HepG2 (cell line): ENCODE data around the gene NFATC3. TPM values are rescaled to one million over a fixed set of nuclear protein-coding genes. Genes with fewer than 3 reads are reported as not detected.
A peak's percentile ranks its signal among the peaks of the same experiment; 100 is the strongest.

Source experiments
- ARNT ChIP-seq: fragments of 450-650 bp; IDR thresholded peaks from 2 replicates; pipeline ENCODE4 v1.6.1; 2017
- FOXK1 ChIP-seq: sonication (generic); formaldehyde crosslinking; IDR thresholded peaks from 2 replicates; pipeline ENCODE4 v1.4.0; 2020; ENCODE audit warnings: low read depth, missing genetic modification reagents, borderline replicate concordance
- KAT8 ChIP-seq: IDR thresholded peaks from 2 replicates; pipeline ENCODE4 v1.6.1; 2016; ENCODE audit warnings: missing genetic modification reagents, missing compliant biosample characterization
- NR1H2 ChIP-seq: sonication (generic); formaldehyde crosslinking; IDR thresholded peaks from 2 replicates; pipeline ENCODE4 v1.8.1; 2022; ENCODE audit warnings: low read depth, missing genetic modification reagents, borderline replicate concordance
- RBAK ChIP-seq: sonication (generic); formaldehyde crosslinking; IDR thresholded peaks from 2 replicates; pipeline ENCODE4 v1.5.1; 2020; ENCODE audit warnings: mild to moderate bottlenecking, missing genetic modification reagents
- RBM22 ChIP-seq: fragments of 200-400 bp; formaldehyde crosslinking; optimal IDR thresholded peaks from 2 replicates; pipeline ENCODE3; 2017; ENCODE audit warnings: mild to moderate bottlenecking, low read length, moderate library complexity
- ZNF251 ChIP-seq: sonication (generic); formaldehyde crosslinking; IDR thresholded peaks from 2 replicates; pipeline ENCODE4 v1.9.0; 2021; ENCODE audit warnings: mild to moderate bottlenecking, missing genetic modification reagents
- ZNF550 ChIP-seq: sonication (generic); formaldehyde crosslinking; IDR thresholded peaks from 2 replicates; pipeline ENCODE4 v1.4.0; 2020; ENCODE audit warnings: mild to moderate bottlenecking, missing genetic modification reagents, borderline replicate concordance
- ZNF564 ChIP-seq: sonication (generic); formaldehyde crosslinking; IDR thresholded peaks from 2 replicates; pipeline ENCODE4 v1.8.1; 2023; ENCODE audit warnings: mild to moderate bottlenecking, missing genetic modification reagents
- ZNF775 ChIP-seq: sonication (generic); formaldehyde crosslinking; IDR thresholded peaks from 2 replicates; pipeline ENCODE4 v1.4.0; 2020; ENCODE audit warnings: missing genetic modification reagents, mild to moderate bottlenecking, moderate library complexity, borderline replicate concordance
- polyA plus RNA-seq, 8 experiments: library from polyadenylated mRNA; depleted of rRNA in 3 of 8; stranded (reverse) in 7 of 8; unstranded in 1 of 8; fragments of >200 nt; fragmentation: Illumina TruSeq in 4 of 8; extraction: Trizol in 4 of 8; gene quantifications; 2 replicates each; pipeline versions ENCODE4 v1.2.1 to v1.2.3, GENCODE V29; 2011 to 2016; ENCODE audit warnings: low read depth in 4 of 8, missing spikeins in 1 of 8, mixed read lengths in 1 of 8; ENCODE audit not compliant: insufficient read depth in 1 of 8
- total RNA-seq, 5 experiments: library from RNA; depleted of rRNA; stranded (reverse); fragments of >200 nt; fragmentation: Illumina TruSeq; extraction: Trizol; gene quantifications; 2 replicates each; pipeline ENCODE4 v1.2.3, GENCODE V29; 2016; ENCODE audit warnings: low read depth in 1 of 5
- TF ChIP-seq, protein P1 (sequence below): sonication (generic); formaldehyde crosslinking; IDR thresholded peaks from 2 replicates; pipeline ENCODE4 v1.4.0; 2020; ENCODE audit warnings: mild to moderate bottlenecking, missing genetic modification reagents, borderline replicate concordance
- TF ChIP-seq, protein P2 (sequence below): sonication (generic); formaldehyde crosslinking; IDR thresholded peaks from 2 replicates; pipeline ENCODE4 v1.4.0; 2020; ENCODE audit warnings: missing genetic modification reagents, low read depth, mild to moderate bottlenecking, borderline replicate concordance
- TF ChIP-seq, protein P3 (sequence below): sonication (generic); formaldehyde crosslinking; IDR thresholded peaks from 2 replicates; pipeline ENCODE4 v1.4.0; 2020; ENCODE audit warnings: missing genetic modification reagents, borderline replicate concordance

The NFATC3 gene
- total and polyA plus RNA-seq, 2 of the 13 experiments (the other 11 are each of a cell fraction or from before 2014, with no cell fraction given): 52.6 to 62.7 TPM

DNA sequence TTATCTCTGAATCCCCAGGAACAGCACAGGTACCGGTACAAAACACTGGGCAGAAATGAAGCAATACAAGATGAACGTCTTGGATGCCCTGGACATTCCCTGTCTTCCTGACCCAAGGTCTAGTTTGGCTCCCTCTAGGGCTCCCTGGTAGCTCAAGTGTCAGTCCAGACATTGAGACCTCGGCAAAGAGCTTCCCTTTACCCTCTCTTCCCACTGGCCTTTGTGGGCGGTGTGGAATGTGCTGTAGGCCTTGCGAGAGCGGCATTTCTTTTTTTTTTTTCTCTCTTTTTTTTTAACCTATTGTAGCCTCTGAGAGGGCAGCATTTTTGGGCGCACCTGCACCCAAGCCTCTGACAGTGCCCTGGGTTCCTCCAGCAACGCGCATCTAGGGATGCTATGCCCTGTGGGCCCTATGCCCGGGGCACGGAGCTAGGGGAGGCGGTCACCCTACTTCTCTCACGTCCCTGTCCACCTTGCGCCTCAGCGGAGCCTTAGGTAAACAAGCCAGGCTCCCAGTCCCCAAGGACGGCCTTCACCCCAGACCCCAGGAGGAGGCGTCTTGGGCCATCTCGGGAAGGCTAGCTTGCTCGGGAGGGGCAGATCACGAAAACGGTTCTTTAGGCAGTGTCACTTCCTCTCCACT is 1.2 kb upstream of the NFATC3 start (continued):
- TF ChIP-seq, protein P1, sequence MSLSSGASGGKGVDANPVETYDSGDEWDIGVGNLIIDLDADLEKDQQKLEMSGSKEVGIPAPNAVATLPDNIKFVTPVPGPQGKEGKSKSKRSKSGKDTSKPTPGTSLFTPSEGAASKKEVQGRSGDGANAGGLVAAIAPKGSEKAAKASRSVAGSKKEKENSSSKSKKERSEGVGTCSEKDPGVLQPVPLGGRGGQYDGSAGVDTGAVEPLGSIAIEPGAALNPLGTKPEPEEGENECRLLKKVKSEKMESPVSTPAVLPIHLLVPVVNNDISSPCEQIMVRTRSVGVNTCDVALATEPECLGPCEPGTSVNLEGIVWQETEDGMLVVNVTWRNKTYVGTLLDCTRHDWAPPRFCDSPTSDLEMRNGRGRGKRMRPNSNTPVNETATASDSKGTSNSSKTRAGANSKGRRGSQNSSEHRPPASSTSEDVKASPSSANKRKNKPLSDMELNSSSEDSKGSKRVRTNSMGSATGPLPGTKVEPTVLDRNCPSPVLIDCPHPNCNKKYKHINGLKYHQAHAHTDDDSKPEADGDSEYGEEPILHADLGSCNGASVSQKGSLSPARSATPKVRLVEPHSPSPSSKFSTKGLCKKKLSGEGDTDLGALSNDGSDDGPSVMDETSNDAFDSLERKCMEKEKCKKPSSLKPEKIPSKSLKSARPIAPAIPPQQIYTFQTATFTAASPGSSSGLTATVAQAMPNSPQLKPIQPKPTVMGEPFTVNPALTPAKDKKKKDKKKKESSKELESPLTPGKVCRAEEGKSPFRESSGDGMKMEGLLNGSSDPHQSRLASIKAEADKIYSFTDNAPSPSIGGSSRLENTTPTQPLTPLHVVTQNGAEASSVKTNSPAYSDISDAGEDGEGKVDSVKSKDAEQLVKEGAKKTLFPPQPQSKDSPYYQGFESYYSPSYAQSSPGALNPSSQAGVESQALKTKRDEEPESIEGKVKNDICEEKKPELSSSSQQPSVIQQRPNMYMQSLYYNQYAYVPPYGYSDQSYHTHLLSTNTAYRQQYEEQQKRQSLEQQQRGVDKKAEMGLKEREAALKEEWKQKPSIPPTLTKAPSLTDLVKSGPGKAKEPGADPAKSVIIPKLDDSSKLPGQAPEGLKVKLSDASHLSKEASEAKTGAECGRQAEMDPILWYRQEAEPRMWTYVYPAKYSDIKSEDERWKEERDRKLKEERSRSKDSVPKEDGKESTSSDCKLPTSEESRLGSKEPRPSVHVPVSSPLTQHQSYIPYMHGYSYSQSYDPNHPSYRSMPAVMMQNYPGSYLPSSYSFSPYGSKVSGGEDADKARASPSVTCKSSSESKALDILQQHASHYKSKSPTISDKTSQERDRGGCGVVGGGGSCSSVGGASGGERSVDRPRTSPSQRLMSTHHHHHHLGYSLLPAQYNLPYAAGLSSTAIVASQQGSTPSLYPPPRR: no peak
- TF ChIP-seq KAT8 (CRISPR knock-in tag) (no peak), ZNF251 (CRISPR knock-in tag) (no peak), ARNT (no peak), RBAK (CRISPR knock-in tag) (peak; percentile 6; the same call in 1 of the 2 replicates), RBM22 (no peak), FOXK1 (CRISPR knock-in tag) (no peak), NR1H2 (no peak), ZNF775 (CRISPR knock-in tag) (no peak), ZNF564 (CRISPR knock-in tag) (no peak), ZNF550 (CRISPR knock-in tag) (no peak)
- TF ChIP-seq, protein P2, sequence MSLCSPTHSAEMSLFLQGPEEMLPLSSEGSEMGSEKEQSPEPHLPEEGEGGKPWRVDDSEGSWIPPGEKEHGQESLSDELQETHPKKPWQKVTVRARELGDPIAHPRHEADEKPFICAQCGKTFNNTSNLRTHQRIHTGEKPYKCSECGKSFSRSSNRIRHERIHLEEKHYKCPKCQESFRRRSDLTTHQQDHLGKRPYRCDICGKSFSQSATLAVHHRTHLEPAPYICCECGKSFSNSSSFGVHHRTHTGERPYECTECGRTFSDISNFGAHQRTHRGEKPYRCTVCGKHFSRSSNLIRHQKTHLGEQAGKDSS (CRISPR knock-in tag): no peak
- TF ChIP-seq, protein P3, sequence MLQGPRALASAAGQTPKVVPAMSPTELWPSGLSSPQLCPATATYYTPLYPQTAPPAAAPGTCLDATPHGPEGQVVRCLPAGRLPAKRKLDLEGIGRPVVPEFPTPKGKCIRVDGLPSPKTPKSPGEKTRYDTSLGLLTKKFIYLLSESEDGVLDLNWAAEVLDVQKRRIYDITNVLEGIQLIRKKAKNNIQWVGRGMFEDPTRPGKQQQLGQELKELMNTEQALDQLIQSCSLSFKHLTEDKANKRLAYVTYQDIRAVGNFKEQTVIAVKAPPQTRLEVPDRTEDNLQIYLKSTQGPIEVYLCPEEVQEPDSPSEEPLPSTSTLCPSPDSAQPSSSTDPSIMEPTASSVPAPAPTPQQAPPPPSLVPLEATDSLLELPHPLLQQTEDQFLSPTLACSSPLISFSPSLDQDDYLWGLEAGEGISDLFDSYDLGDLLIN: no peak
